GM19467 (cell line): ENCODE results near the gene CASP5.
A peak's percentile ranks its signal among the peaks of the same experiment; 100 is the strongest.

Source experiments
- ATAC-seq: cut with Tn5 transposase; IDR thresholded peaks from one replicate; pipeline ENCODE4 v1.9.1; 2021; ENCODE audit warnings: mild to moderate bottlenecking, moderate library complexity; ENCODE audit not compliant: unreplicated experiment

The CASP5 gene

GRCh38 chr11:104968355-104968855 lies 54.6 kb downstream of the CASP5 start, which contains the start of gene CASP4:
Gene CASP4, minus strand, starts transcription at chr11:104968574. Its CDS starts 49 bp downstream, at chr11:104968525.
- ATAC-seq: peak; percentile 85

DNA sequence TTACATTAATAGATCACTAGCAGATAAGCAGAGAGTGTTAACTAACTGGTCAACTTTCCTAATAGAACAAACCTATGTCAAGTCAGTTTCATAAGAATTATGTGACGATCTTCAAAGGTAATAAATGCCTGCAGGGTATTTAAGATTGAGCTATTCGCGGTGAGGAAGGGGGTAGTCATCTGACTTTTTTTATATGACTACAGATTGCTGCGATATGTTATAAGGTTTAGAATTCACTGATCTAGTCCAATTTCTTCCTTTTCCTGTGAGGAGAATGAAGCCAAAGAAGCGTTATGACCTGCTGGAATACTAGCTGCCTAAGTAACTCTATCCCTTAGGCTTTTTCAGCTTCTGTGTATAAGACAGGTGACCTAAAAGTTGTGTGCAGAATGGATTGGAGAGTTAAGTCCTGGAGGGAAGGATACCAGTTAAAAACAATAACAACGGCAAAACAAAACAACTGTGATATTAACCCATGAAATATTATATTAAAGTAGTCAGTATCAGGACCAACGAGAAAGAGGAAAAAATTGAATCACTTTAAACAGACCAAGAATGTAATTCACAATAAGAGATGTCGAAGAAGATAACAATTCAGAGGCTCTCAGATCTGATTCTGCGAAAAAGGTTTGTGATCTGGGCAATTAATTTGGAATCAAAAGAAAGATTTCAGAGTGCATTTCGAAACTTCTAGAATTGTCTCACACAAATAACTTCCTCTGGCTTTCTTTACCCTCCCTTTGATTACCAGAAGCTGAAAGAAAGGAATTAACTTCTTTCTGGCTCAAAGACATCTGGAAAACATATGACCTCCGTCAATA lies 55.2 kb downstream of the CASP5 start:
- ATAC-seq: no peak

DNA sequence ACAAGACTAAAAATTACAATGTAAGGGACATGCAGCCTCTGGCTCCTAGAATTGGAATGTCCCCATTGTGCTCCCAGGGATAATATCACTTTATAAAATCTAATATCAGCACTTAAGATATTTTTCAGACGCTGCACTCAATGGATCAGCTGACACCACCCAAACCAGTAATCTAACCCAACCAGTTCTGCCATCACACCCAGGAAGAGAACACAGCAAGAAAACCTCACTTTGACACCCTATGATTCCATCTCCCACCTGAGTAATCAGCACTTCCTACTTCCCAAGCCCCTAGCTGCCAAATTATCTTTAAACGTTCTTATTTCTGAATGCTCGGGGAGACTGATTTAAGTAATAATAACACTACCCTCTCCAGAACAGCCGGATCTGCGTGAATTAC lies 57.2 kb downstream of the CASP5 start:
- ATAC-seq: no peak

DNA sequence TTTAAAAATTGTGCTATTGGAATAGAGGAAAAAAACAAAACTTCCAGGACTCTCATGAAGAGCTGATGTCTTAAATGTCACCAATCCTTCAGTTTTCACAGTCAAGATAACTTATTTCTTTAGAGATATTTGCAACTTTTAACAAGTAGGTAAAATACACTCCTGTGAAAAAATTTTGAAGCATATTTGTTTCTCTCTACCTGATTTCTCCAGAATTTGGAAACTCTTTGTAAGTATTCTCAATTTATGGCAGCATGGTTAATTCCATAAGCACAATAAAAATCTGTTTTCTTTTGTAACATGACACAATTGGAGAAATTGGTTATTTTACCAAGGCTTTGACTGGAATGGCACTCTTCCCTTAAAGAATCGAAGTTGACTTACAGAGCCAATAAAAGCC lies 58.7 kb downstream of the CASP5 start:
- ATAC-seq: no peak

DNA sequence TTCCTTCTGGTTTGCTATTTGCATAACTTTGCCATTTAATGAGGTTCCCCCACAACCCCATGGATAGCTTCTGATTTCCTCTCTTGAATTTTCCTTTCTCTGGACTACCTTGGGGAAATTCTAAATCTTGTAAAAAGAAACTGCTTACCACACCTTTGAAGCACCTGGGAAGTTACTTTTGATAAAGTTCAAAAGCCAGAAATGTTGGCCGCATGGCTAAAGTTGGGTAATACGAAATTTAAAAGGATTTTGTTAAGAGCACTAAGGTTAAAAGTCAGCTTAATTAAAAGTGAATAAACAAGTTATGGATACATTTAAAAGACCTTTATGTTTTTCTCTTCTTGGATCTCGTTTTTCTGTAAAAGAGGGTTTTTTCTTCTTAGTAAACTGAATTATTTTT lies 60.1 kb downstream of the CASP5 start:
- ATAC-seq: no peak

DNA sequence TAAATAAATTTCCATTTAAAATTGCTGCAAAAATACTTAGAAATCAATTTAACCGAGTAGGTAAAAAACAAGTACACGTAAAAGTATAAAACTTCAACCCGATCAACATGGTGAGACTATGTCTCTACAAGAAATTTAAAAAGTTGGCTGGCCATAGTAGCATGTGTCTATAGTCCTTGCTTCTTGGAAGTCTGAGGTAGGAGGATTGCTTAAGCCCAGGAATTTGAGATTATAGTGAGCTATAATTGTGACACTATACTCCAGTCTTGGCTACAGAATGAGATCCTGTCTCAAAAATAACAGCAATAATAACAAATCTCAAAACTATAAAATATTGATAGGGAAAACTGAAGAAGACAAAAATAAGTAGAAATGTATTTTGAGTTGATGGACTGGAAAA lies 65.7 kb downstream of the CASP5 start:
- ATAC-seq: no peak

- no peak for ATAC-seq
These were observed 66.4 kb downstream of the CASP5 start for GRCh38 chr11:104956528-104956927.

- peak; percentile 90 for ATAC-seq
These were observed 76.1 kb downstream of the CASP5 start for GRCh38 chr11:104946907-104947306.
